ENCODE results near the gene TRPM3.

TRPM3 gene

GRCh38 chr9:70587201-70587600 is 534.2 kb downstream of the TRPM3 start:
- Mint-ChIP-seq H3K4me1 (peaks cover 17% of the 10 kb centered on the region), H3K9me3 (no peaks in the 10 kb centered on the region), H3K27me3 (ENCODE audit: low read depth, poor library complexity) (no peaks in the 10 kb centered on the region), H3K27ac (no peak overlapping the region), H3K4me3 (no peak overlapping the region), H3K36me3 (ENCODE audit: low read depth) (no peaks in the 10 kb centered on the region)
- TF ChIP-seq CTCF (IDR thresholded peaks at IDR 0.05): no peak
- no peak for DNase-seq

GRCh38 chr9:70586476-70586875 is 534.9 kb downstream of the TRPM3 start:
- H3K9me3 Mint-ChIP-seq: no peaks in the 10 kb centered on the region
- H3K27me3 Mint-ChIP-seq (ENCODE audit: low read depth, poor library complexity): no peaks in the 10 kb centered on the region
- H3K4me1 Mint-ChIP-seq: peaks cover 17% of the 10 kb centered on the region
- H3K4me3 Mint-ChIP-seq: no peak overlapping the region
- H3K36me3 Mint-ChIP-seq (ENCODE audit: low read depth): no peaks in the 10 kb centered on the region
- no peak for TF ChIP-seq CTCF (IDR thresholded peaks at IDR 0.05)
- no peak for DNase-seq
- no peak overlapping the region for H3K27ac Mint-ChIP-seq

GRCh38 chr9:70581955-70582350 is 539.5 kb downstream of the TRPM3 start:
- DNase-seq: no peak
- TF ChIP-seq CTCF (IDR thresholded peaks at IDR 0.05): no peak
- Mint-ChIP-seq H3K36me3 (ENCODE audit: low read depth) (no peaks in the 10 kb centered on the region), H3K27me3 (ENCODE audit: low read depth, poor library complexity) (peaks cover 2% of the 10 kb centered on the region), H3K4me1 (no peaks in the 10 kb centered on the region), H3K4me3 (no peak overlapping the region), H3K9me3 (no peaks in the 10 kb centered on the region), H3K27ac (no peak overlapping the region)

- no peak for DNase-seq
- Mint-ChIP-seq H3K27ac (no peak overlapping the region), H3K4me3 (no peak overlapping the region), H3K9me3 (no peaks in the 10 kb centered on the region), H3K27me3 (ENCODE audit: low read depth, poor library complexity) (peaks cover 7% of the 10 kb centered on the region), H3K36me3 (ENCODE audit: low read depth) (no peaks in the 10 kb centered on the region), H3K4me1 (no peaks in the 10 kb centered on the region)
- TF ChIP-seq CTCF (IDR thresholded peaks at IDR 0.05): no peak
These were observed 540.0 kb downstream of the TRPM3 start for GRCh38 chr9:70581214-70581954.

GRCh38 chr9:70580606-70581195 is 540.7 kb downstream of the TRPM3 start:
- TF ChIP-seq CTCF (IDR thresholded peaks at IDR 0.05): no peak
- H3K4me3 Mint-ChIP-seq: no peak overlapping the region
- H3K36me3 Mint-ChIP-seq (ENCODE audit: low read depth): no peaks in the 10 kb centered on the region
- H3K27ac Mint-ChIP-seq: no peak overlapping the region
- no peaks in the 10 kb centered on the region for H3K4me1 Mint-ChIP-seq
- H3K27me3 Mint-ChIP-seq (ENCODE audit: low read depth, poor library complexity): peaks cover 8% of the 10 kb centered on the region
- no peak for DNase-seq
- H3K9me3 Mint-ChIP-seq: no peaks in the 10 kb centered on the region

GRCh38 chr9:70579686-70580085 is 541.7 kb downstream of the TRPM3 start:
- Mint-ChIP-seq H3K36me3 (ENCODE audit: low read depth) (no peaks in the 10 kb centered on the region), H3K4me3 (no peak overlapping the region), H3K27ac (no peak overlapping the region), H3K4me1 (no peaks in the 10 kb centered on the region), H3K27me3 (ENCODE audit: low read depth, poor library complexity) (peaks cover 8% of the 10 kb centered on the region), H3K9me3 (no peaks in the 10 kb centered on the region)
- DNase-seq: no peak
- TF ChIP-seq CTCF (IDR thresholded peaks at IDR 0.05): no peak

All from nephron progenitor cell (in vitro differentiated cells).